HEK293T (cell line): ENCODE measurements around the gene TCF7L2.

Experiments used
- CTCF ChIA-PET: fragments of 350-600 bp; formaldehyde crosslinking; extraction: SDS; loops from one replicate; lab custom pipeline; 2021; ENCODE audit warnings: antibody characterized with exemption, inconsistent platforms; lab: Yijun Ruan, JAX
- POLR2A ChIA-PET: fragments of 350-600 bp; formaldehyde crosslinking; extraction: SDS; loops from one replicate; lab custom pipeline; 2020; ENCODE audit warnings: antibody characterized with exemption, inconsistent platforms; lab: Yijun Ruan, JAX
- DNase-seq: peaks from one replicate; pipeline ENCODE4 v3.0.0; 2012; ENCODE audit warnings: mixed read lengths; ENCODE audit errors: extremely low spot score
- ARNT ChIP-seq: fragments of 450-650 bp; IDR thresholded peaks from 2 replicates; pipeline ENCODE4 v1.6.1; 2017; ENCODE audit warnings: mild to moderate bottlenecking
- BHLHE40 ChIP-seq: fragments of 450-650 bp; IDR thresholded peaks from 2 replicates; pipeline ENCODE4 v1.6.1; 2016; ENCODE audit warnings: mild to moderate bottlenecking, moderate library complexity, borderline replicate concordance
- CTBP1 ChIP-seq: fragments of 450-650 bp; IDR thresholded peaks from 2 replicates; pipeline ENCODE4 v1.6.1; 2016; ENCODE audit warnings: borderline replicate concordance
- ELF4 ChIP-seq: fragments of 450-650 bp; IDR thresholded peaks from 2 replicates; pipeline ENCODE4 v1.6.1; 2017; ENCODE audit warnings: antibody characterized with exemption
- FOXA1 ChIP-seq: fragments of 450-650 bp; IDR thresholded peaks from 2 replicates; pipeline ENCODE4 v1.6.1; 2016; ENCODE audit warnings: mild to moderate bottlenecking
- FOXK2 ChIP-seq: fragments of 450-650 bp; IDR thresholded peaks from 2 replicates; pipeline ENCODE4 v1.6.1; 2016; ENCODE audit warnings: mild to moderate bottlenecking
- FOXM1 ChIP-seq: fragments of 450-650 bp; IDR thresholded peaks from 2 replicates; pipeline ENCODE4 v1.6.1; 2017; ENCODE audit warnings: mild to moderate bottlenecking, borderline replicate concordance
- HDGF ChIP-seq: fragments of 450-650 bp; IDR thresholded peaks from 2 replicates; pipeline ENCODE4 v1.6.1; 2017; ENCODE audit warnings: antibody characterized with exemption, borderline replicate concordance
- L3MBTL2 ChIP-seq: fragments of 450-650 bp; conservative IDR thresholded peaks from 2 replicates; pipeline ENCODE4 v1.6.1; 2016; ENCODE audit warnings: mild to moderate bottlenecking
- LEF1 ChIP-seq: fragments of 450-650 bp; IDR thresholded peaks from 2 replicates; pipeline ENCODE4 v1.6.1; 2017; ENCODE audit warnings: mild to moderate bottlenecking, borderline replicate concordance
- NFRKB ChIP-seq: fragments of 450-650 bp; IDR thresholded peaks from 2 replicates; pipeline ENCODE4 v1.6.1; 2016; ENCODE audit warnings: mild to moderate bottlenecking, moderate library complexity
- PKNOX1 ChIP-seq: fragments of 450-650 bp; IDR thresholded peaks from 2 replicates; pipeline ENCODE4 v1.6.1; 2016
- SP1 ChIP-seq: fragments of 450-650 bp; IDR thresholded peaks from 2 replicates; pipeline ENCODE4 v1.6.1; 2017
- SUZ12 ChIP-seq: fragments of 450-650 bp; IDR thresholded peaks from 2 replicates; pipeline ENCODE4 v1.6.1; 2016; ENCODE audit warnings: mild to moderate bottlenecking
- TARDBP ChIP-seq: fragments of 450-650 bp; IDR thresholded peaks from 2 replicates; pipeline ENCODE4 v1.6.1; 2016
- ZNF384 ChIP-seq: fragments of 450-650 bp; IDR thresholded peaks from 2 replicates; pipeline ENCODE4 v1.6.1; 2016

TCF7L2 gene

DNA sequence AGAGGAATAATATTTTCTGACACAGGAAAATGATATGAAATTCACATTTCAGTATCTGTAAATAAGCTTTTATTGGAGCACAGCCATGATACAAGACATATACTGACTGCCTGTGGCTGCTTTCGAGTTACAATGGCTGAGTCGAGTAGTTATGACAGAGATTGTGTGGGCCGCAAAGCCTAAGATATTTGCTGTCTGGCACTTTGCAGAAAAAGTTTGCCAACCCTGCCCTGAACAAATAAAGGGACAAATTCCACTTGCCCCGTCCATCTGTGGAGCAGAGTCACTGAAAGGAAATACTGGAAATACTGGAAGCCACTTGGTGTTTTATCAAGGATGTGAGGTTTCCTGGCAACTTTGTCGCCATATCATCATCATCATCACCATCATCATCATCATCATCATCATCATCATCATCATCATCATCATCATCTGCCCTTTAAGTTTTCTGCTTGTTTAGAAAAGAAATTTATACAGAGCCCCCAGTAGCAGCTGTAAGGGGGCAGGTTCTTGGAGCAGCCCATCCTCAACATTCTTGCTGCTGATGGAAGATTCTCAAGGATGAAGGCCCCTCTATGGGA lies 85.8 kb downstream of the TCF7L2 start:
- TF ChIP-seq L3MBTL2 (no peak), ZNF384 (no peak), SUZ12 (no peak), ARNT (no peak), TARDBP (no peak), ELF4 (no peak), PKNOX1 (no peak), FOXM1 (no peak)
- no peak for DNase-seq
- ChIA-PET POLR2A (no interaction called here), CTCF (no interaction called here)

DNA sequence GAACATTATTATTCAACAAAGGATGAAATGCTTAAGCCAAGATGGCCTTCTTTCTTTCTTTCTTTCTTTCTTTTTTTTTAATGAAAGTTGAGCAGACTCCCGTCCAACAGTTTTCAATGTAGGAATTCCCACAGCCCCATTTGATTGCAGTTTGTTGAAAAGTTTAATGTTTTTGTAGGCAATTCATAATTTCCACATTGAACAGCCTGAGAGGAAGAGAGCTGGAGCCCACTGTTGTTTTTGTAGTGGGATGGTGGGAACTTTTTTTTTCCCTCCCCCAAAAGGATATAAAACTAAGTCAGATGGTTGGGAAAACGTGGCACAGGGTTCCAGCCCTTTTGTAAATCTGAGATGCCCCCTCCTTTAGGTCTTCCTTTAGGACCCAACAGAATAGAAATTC lies 86.6 kb downstream of the TCF7L2 start:
- DNase-seq = no peak
- POLR2A ChIA-PET = no interaction called here
- CTCF ChIA-PET = no interaction called here
- TF ChIP-seq CTBP1 (no peak), NFRKB (no peak), L3MBTL2 (no peak), SP1 (no peak), PKNOX1 (no peak), FOXK2 (no peak), SUZ12 (no peak), FOXM1 (no peak), HDGF (no peak), ELF4 (no peak)

DNA sequence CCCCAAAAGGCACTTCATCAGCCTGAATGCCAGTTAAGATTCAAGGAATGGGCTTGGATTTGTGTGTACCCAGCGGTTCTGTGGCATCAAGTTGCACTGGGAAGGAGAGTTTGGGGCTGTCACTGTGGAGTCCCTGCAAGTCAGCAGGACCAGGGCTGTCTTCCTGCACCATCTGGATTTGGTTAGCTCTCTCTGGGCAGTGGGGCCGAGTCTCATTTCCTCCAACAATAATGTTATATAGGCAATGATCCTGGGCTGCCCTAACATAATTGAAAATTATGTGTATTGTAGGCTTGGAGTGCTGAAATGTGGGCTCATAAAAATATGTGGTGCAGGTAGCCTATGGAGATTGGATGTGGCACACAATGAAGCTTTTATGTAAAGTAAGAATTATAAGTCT lies 87.2 kb downstream of the TCF7L2 start:
- POLR2A ChIA-PET = interaction anchor here (0.5 kb wide), 1 partner anchor 375 kb away, joined by 3 read pairs; no protein-coding TSS in a partner anchor
- TF ChIP-seq BHLHE40 = no peak
- TF ChIP-seq TARDBP = no peak
- TF ChIP-seq SP1 = no peak
- TF ChIP-seq FOXK2 = no peak
- no peak for TF ChIP-seq ELF4
- TF ChIP-seq ZNF384 = no peak
- TF ChIP-seq NFRKB = no peak
- no peak for TF ChIP-seq PKNOX1
- no peak for TF ChIP-seq SUZ12
- CTCF ChIA-PET = no interaction called here

DNA sequence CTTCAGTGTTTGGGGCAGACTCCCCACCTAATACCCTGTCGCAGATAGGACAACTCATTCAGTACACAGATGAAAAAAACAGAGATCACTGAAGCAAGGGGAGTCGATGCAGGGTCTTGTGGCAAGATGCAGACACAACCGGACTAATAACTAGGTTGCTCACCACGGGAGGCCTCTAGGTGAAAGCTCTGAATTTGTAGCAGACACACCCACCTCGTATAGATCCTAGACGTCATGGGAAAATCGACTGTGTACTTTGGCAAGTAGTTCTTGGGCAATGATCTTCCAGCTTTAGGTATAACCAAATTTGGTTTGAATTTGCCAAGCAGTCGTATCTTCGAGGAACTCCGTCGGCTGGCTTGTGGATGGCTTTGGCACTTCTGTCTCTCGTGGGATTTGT lies 88.1 kb downstream of the TCF7L2 start:
- POLR2A ChIA-PET = no interaction called here
- CTCF ChIA-PET = no interaction called here
- TF ChIP-seq FOXK2 (no peak), ELF4 (no peak), TARDBP (no peak), FOXA1 (no peak), CTBP1 (no peak), FOXM1 (no peak), L3MBTL2 (no peak), SP1 (no peak), BHLHE40 (no peak), HDGF (no peak), PKNOX1 (no peak), NFRKB (no peak), ZNF384 (no peak), LEF1 (no peak), SUZ12 (no peak), ARNT (no peak)
- DNase-seq = no peak

More for the DNA sequence above, 87.2 kb downstream of the TCF7L2 start:
- no peak for DNase-seq

- TF ChIP-seq FOXK2 (no peak), L3MBTL2 (no peak), LEF1 (no peak), ZNF384 (no peak), BHLHE40 (no peak), ELF4 (no peak), FOXM1 (no peak), SP1 (no peak), FOXA1 (no peak)
- no peak for DNase-seq
- ChIA-PET POLR2A (no interaction called here), CTCF (no interaction called here)
Observed at GRCh38 chr10:113038985-113039384, 88.9 kb downstream of the TCF7L2 start.

DNA sequence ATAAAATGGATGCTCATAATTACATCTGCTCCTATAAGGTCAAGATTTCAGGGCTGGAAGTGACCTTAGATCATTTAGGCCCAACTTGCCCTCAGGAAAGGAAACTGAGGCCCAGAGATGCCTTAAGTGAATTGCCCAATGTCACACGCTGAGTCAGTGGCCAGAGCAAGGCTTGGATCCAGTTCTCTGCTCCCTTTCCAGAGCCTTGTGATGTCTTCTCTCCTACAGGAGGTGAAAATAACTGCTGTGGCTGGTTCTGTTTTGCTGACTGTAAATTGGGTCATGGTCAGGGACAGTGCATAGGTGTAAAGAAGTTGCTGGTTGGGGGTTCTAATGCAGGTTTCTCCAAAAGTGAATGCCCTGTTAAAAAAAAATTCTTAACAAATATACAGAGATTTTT lies 91.3 kb downstream of the TCF7L2 start:
- CTCF ChIA-PET = no interaction called here

More for the DNA sequence above, 91.3 kb downstream of the TCF7L2 start:
- POLR2A ChIA-PET = no interaction called here
- TF ChIP-seq ZNF384 (no peak), FOXM1 (no peak), TARDBP (no peak), L3MBTL2 (no peak), FOXA1 (no peak), FOXK2 (no peak), ARNT (no peak), SP1 (no peak), HDGF (no peak), PKNOX1 (no peak), ELF4 (no peak), LEF1 (no peak), NFRKB (no peak), SUZ12 (no peak), CTBP1 (no peak), BHLHE40 (no peak)
- no peak for DNase-seq
